HepG2 (cell line): ENCODE data around the gene LAMTOR1. TPM values are rescaled to one million over a fixed set of nuclear protein-coding genes. Genes with fewer than 3 reads are reported as not detected.

Experiments
- MBNL3 ChIP-seq: fragments of 250-450 bp; sonication (Bioruptor Pico); conservative IDR thresholded peaks from 2 replicates; pipeline ENCODE4 v1.8.0; 2022; ENCODE audit warnings: mild to moderate bottlenecking, inconsistent platforms
- NR2F6 ChIP-seq, 2 experiments: IDR thresholded peaks; 2 replicates each; pipeline ENCODE4 v1.6.1; 2016; ENCODE audit warnings: antibody characterized with exemption in 1 of 2, mild to moderate bottlenecking in 1 of 2
- ZBTB4 ChIP-seq: sonication (generic); formaldehyde crosslinking; IDR thresholded peaks from 2 replicates; pipeline ENCODE4 v1.4.0; 2020; ENCODE audit warnings: missing genetic modification reagents, mild to moderate bottlenecking, borderline replicate concordance
- ZFP36 ChIP-seq: fragments of 150-350 bp; IDR thresholded peaks from 2 replicates; pipeline ENCODE4 v1.6.1; 2018; ENCODE audit warnings: borderline replicate concordance, low read length, low read depth; ENCODE audit not compliant: partially characterized antibody
- ZNF557 ChIP-seq: sonication (generic); formaldehyde crosslinking; IDR thresholded peaks from 2 replicates; pipeline ENCODE4 v1.4.0; 2020; ENCODE audit warnings: missing genetic modification reagents
- polyA plus RNA-seq, 8 experiments: library from polyadenylated mRNA; depleted of rRNA in 3 of 8; stranded (reverse) in 7 of 8; unstranded in 1 of 8; fragments of >200 nt; fragmentation: Illumina TruSeq in 4 of 8; extraction: Trizol in 4 of 8; gene quantifications; 2 replicates each; pipeline versions ENCODE4 v1.2.1 to v1.2.3, GENCODE V29; 2011 to 2016; ENCODE audit warnings: low read depth in 4 of 8, missing spikeins in 1 of 8, mixed read lengths in 1 of 8; ENCODE audit not compliant: insufficient read depth in 1 of 8
- total RNA-seq, 5 experiments: library from RNA; depleted of rRNA; stranded (reverse); fragments of >200 nt; fragmentation: Illumina TruSeq; extraction: Trizol; gene quantifications; 2 replicates each; pipeline ENCODE4 v1.2.3, GENCODE V29; 2016; ENCODE audit warnings: low read depth in 1 of 5
- TF ChIP-seq, protein P1 (sequence below): sonication (generic); formaldehyde crosslinking; IDR thresholded peaks from 2 replicates; pipeline ENCODE4 v1.5.1; 2020; ENCODE audit warnings: missing genetic modification reagents, mild to moderate bottlenecking, borderline replicate concordance
- TF ChIP-seq, protein P2 (sequence below): conservative IDR thresholded peaks from 2 replicates; pipeline ENCODE4 v1.6.1; 2018; ENCODE audit warnings: missing genetic modification reagents

Gene LAMTOR1
- total and polyA plus RNA-seq, 2 of the 13 experiments (the other 11 are each of a cell fraction or from before 2014, with no cell fraction given), result 60.4 to 66.0 TPM

DNA sequence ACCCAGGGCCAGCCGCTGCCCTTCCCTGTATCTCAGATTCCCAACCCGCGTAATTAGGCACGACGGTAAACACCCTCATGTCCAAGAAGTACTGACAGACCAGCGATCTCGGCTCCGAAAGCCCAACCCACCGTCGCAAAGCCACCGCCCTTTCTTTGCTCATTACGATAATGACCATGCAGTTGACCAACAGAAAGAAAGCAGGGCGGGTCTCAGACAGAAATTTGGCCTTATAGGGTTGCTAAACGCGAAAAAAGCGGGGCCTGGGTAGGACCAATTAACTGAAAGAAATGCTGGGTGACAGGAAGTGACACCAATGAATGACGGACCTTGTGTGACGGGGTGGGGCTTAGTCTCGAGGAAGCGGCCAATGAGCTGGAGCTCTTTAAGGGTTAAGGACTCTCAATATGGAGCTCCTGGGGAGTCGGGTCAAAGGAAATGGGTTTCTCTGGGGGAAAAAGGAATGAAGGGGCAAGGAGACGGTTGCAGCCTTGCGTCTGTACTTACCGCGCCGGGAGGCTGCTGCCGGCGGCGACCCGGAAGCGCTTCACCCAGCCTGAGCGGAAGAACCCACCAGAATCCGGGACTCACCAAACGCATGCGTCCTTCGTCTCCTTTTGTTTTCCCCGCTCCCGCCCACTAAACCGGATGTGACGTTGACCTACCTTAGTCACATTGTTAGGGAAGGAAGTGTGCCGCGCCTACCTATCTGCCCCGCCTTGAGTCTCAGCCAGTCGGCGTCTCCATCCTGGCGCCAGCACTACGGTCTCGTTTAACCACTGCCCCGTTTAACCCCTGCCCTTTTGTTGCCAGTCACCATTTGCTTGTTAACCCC, 9.3 kb upstream of the LAMTOR1 start, which contains the start of gene ANAPC15 (continued):
- TF ChIP-seq ZBTB4 (CRISPR knock-in tag) (no peak), ZFP36 (no peak), ZNF557 (CRISPR knock-in tag) (no peak), NR2F6 (IDR thresholded peaks at IDR 0.05) (0 out of 2 replicates have a peak, but pooled peaks have one; percentile 40), NR2F6 (CRISPR knock-in tag; IDR thresholded peaks at IDR 0.05) (0 out of 2 replicates have a peak, but pooled peaks have one; percentile 31), MBNL3 (CRISPR knock-in tag) (no peak)
- TF ChIP-seq, protein P1, sequence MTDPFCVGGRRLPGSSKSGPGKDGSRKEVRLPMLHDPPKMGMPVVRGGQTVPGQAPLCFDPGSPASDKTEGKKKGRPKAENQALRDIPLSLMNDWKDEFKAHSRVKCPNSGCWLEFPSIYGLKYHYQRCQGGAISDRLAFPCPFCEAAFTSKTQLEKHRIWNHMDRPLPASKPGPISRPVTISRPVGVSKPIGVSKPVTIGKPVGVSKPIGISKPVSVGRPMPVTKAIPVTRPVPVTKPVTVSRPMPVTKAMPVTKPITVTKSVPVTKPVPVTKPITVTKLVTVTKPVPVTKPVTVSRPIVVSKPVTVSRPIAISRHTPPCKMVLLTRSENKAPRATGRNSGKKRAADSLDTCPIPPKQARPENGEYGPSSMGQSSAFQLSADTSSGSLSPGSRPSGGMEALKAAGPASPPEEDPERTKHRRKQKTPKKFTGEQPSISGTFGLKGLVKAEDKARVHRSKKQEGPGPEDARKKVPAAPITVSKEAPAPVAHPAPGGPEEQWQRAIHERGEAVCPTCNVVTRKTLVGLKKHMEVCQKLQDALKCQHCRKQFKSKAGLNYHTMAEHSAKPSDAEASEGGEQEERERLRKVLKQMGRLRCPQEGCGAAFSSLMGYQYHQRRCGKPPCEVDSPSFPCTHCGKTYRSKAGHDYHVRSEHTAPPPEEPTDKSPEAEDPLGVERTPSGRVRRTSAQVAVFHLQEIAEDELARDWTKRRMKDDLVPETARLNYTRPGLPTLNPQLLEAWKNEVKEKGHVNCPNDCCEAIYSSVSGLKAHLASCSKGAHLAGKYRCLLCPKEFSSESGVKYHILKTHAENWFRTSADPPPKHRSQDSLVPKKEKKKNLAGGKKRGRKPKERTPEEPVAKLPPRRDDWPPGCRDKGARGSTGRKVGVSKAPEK (CRISPR knock-in tag), result no peak
- TF ChIP-seq, protein P2, sequence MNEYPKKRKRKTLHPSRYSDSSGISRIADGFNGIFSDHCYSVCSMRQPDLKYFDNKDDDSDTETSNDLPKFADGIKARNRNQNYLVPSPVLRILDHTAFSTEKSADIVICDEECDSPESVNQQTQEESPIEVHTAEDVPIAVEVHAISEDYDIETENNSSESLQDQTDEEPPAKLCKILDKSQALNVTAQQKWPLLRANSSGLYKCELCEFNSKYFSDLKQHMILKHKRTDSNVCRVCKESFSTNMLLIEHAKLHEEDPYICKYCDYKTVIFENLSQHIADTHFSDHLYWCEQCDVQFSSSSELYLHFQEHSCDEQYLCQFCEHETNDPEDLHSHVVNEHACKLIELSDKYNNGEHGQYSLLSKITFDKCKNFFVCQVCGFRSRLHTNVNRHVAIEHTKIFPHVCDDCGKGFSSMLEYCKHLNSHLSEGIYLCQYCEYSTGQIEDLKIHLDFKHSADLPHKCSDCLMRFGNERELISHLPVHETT (CRISPR knock-in tag), result no peak
